SU-DHL-6 (cell line): ENCODE measurements around the gene BTBD9.
"Not testable (repeated sequence)": the region's sequence is repeated elsewhere in the genome, so short reads cannot be mapped to it uniquely, and the experiment has no call there.

ENCODE experiments used
- H2AFZ ChIP-seq: fragments of 200-600 bp; sonication (generic); 2 replicates; pipeline ENCODE4 v1.6.1; 2014; ENCODE audit warnings: low read depth, mild to moderate bottlenecking, moderate library complexity, mixed read lengths, antibody characterized with exemption, low read length; ENCODE audit not compliant: severe bottlenecking
- H3F3A ChIP-seq: fragments of 200-600 bp; shearing (Covaris generic); 2 replicates; pipeline ENCODE4 v1.6.0; 2016; ENCODE audit warnings: antibody characterized with exemption, mild to moderate bottlenecking; ENCODE audit not compliant: insufficient read depth
- H3K27ac ChIP-seq: fragments of 200-600 bp; sonication (generic); 2 replicates; pipeline ENCODE4 v1.5.1; 2016; ENCODE audit warnings: low read depth, mild to moderate bottlenecking, low read length, moderate library complexity, mixed read lengths
- H3K27me3 ChIP-seq: fragments of 200-600 bp; sonication (generic), shearing (Covaris generic); 2 replicates; pipeline ENCODE4 v1.6.0; 2014; ENCODE audit warnings: mild to moderate bottlenecking, low read length
- H3K36me3 ChIP-seq: fragments of 200-600 bp; sonication (generic); 2 replicates; pipeline ENCODE4 v1.6.1; 2014; ENCODE audit warnings: mild to moderate bottlenecking, low read length, mixed read lengths
- H3K4me2 ChIP-seq: fragments of 300-600, 200-600 bp; shearing (Covaris generic), sonication (generic); 2 replicates; pipeline ENCODE4 v1.6.0; 2014; ENCODE audit warnings: low read length, low read depth, mild to moderate bottlenecking; ENCODE audit not compliant: poor library complexity, severe bottlenecking
- H3K4me3 ChIP-seq: fragments of 200-600 bp; sonication (generic); 2 replicates; pipeline ENCODE4 v1.5.1; 2014; ENCODE audit warnings: antibody characterized with exemption, low read length, mild to moderate bottlenecking, mixed read lengths; ENCODE audit not compliant: insufficient read depth, poor library complexity, severe bottlenecking
- H3K79me2 ChIP-seq: fragments of 200-600 bp; sonication (generic); 2 replicates; pipeline ENCODE4 v1.6.1; 2014; ENCODE audit warnings: mild to moderate bottlenecking, low read length, moderate library complexity; ENCODE audit not compliant: insufficient read depth
- H3K9ac ChIP-seq: fragments of 200-600 bp; sonication (generic); 2 replicates; pipeline ENCODE4 v1.7.0; 2014; ENCODE audit warnings: mild to moderate bottlenecking, low read length
- H3K9me2 ChIP-seq: fragments of 200-600 bp; sonication (generic); replicated peaks from 2 replicates; pipeline ENCODE4 v1.6.1; 2014; ENCODE audit warnings: low read length; ENCODE audit not compliant: insufficient read depth
- H3K9me3 ChIP-seq: fragments of 200-600 bp; sonication (generic); 2 replicates; pipeline ENCODE4 v1.6.1; 2014; ENCODE audit warnings: low read length, mixed read lengths; ENCODE audit not compliant: insufficient read depth
- H4K20me1 ChIP-seq: fragments of 200-600 bp; sonication (generic); 2 replicates; pipeline ENCODE4 v1.6.1; 2014; ENCODE audit warnings: low read depth, mild to moderate bottlenecking, antibody characterized with exemption, low read length, moderate library complexity, mixed read lengths
- EZH2phosphoT487 ChIP-seq: fragments of 200-600 bp; sonication (generic), shearing (Covaris generic); conservative IDR thresholded peaks from 2 replicates; pipeline ENCODE4 v1.6.1; 2018; ENCODE audit warnings: mild to moderate bottlenecking, antibody characterized with exemption, low read length, moderate library complexity, mixed read lengths
- TF ChIP-seq, protein P1 (sequence below): fragments of 200-600 bp; sonication (generic); IDR thresholded peaks from one replicate; pipeline ENCODE4 v1.5.1; 2017; ENCODE audit warnings: antibody characterized with exemption, mild to moderate bottlenecking, low read length, moderate library complexity; ENCODE audit not compliant: insufficient read depth, poor library complexity, severe bottlenecking

BTBD9 gene

DNA sequence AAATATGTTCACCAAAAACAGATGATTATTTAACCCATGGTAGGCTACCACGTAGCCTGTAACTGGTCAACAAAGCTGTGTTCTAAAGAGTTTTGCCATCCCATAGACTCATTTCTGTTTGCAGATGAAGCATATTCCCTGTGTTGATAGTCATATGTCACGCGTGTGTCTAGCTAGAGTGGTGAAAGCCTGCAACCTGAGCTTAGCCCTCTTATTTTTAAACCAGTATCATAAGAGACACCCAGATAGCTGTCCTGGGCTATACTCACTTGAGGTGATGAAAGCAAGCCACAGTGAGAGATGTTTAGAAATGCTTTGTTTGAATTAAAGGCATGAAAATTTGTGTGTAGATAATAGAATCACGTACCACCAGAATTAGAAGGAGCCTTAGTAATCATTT, 512.4 kb downstream of the BTBD9 start:
- no peak overlapping the region for H3K4me2 ChIP-seq
- no peaks in the 10 kb centered on the region for H3K27me3 ChIP-seq
- no peak overlapping the region for H3K9ac ChIP-seq
- H3K36me3 ChIP-seq = no peaks in the 10 kb centered on the region
- no peaks in the 10 kb centered on the region for H3F3A ChIP-seq
- no peak overlapping the region for H3K27ac ChIP-seq
- H3K9me3 ChIP-seq = no peaks in the 10 kb centered on the region
- no peaks in the 10 kb centered on the region for H4K20me1 ChIP-seq
- H3K4me3 ChIP-seq = no peak overlapping the region
- no peak overlapping the region for H2AFZ ChIP-seq
- H3K9me2 ChIP-seq = no peaks in the 10 kb centered on the region
- TF ChIP-seq, protein P1, sequence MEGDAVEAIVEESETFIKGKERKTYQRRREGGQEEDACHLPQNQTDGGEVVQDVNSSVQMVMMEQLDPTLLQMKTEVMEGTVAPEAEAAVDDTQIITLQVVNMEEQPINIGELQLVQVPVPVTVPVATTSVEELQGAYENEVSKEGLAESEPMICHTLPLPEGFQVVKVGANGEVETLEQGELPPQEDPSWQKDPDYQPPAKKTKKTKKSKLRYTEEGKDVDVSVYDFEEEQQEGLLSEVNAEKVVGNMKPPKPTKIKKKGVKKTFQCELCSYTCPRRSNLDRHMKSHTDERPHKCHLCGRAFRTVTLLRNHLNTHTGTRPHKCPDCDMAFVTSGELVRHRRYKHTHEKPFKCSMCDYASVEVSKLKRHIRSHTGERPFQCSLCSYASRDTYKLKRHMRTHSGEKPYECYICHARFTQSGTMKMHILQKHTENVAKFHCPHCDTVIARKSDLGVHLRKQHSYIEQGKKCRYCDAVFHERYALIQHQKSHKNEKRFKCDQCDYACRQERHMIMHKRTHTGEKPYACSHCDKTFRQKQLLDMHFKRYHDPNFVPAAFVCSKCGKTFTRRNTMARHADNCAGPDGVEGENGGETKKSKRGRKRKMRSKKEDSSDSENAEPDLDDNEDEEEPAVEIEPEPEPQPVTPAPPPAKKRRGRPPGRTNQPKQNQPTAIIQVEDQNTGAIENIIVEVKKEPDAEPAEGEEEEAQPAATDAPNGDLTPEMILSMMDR = no peak
- no peak for TF ChIP-seq EZH2phosphoT487
- H3K79me2 ChIP-seq = no peaks in the 10 kb centered on the region

DNA sequence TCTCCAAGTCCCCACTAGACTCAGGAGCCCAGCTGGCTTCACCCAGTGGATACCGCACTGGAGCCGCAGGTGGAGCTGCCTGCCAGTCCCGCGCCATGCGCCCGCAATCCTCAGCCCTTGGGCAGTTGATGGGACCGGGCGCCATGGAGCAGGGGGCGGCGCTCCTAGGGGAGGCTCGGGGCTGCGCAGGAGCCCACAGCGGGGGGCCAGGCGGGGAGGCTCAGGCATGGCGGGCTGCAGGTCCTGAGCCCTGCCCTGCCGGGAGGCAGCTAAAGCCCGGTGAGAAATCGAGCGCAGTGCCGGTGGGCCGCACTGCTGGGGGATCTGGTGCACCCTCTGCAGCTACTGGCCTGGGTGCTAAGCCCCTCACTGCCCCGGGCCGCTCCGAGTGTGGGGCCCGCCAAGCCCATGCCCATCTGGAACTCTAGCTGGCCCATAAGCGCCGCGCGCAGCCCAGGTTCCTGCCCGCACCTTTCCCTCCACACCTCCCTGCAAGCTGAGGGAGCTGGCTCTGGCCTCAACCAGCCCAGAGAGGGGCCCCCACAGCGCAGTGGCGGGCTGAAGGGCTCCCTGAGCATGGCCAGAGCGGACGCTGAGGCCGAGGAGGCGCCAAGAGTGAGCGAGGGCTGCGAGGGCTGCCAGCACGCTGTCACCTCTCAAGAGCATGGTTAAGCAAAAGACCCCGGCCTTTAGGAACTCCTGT, 515.4 kb downstream of the BTBD9 start:
- H3K27ac ChIP-seq, H3K79me2 ChIP-seq, H4K20me1 ChIP-seq, H3K4me3 ChIP-seq, H3K27me3 ChIP-seq, H3K4me2 ChIP-seq, H3K9me3 ChIP-seq, H3K36me3 ChIP-seq, H3F3A ChIP-seq, H2AFZ ChIP-seq, H3K9me2 ChIP-seq, H3K9ac ChIP-seq: not testable (repeated sequence)

DNA sequence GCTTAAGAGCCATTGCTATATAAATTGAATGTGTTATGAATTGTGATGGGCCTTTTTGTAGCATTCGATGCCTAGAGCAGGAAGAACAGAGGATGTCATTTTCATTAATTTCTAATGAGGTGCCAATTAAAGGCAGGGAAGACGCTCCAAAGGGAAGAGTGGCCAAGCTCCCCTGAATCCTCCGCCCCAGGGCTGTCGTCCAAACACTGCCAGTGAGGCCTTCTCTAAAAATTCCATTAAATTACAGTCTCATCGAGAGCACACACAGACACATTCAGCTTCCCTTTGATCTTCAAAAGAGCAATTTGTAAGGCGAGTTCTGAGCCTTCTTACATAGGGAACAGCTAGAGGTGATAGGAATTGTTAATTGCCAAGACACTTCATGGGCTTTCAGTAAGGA, 520.2 kb downstream of the BTBD9 start:
- no peak overlapping the region for H3K9ac ChIP-seq
- no peak overlapping the region for H2AFZ ChIP-seq
- no peaks in the 10 kb centered on the region for H3K9me2 ChIP-seq
- H3K4me3 ChIP-seq = no peak overlapping the region
- no peaks in the 10 kb centered on the region for H3K79me2 ChIP-seq
- H3K36me3 ChIP-seq = no peaks in the 10 kb centered on the region
- H4K20me1 ChIP-seq = no peaks in the 10 kb centered on the region
- no peaks in the 10 kb centered on the region for H3F3A ChIP-seq
- H3K27me3 ChIP-seq = no peaks in the 10 kb centered on the region
- TF ChIP-seq, protein P1 = no peak
- TF ChIP-seq EZH2phosphoT487 = no peak
- H3K9me3 ChIP-seq = no peaks in the 10 kb centered on the region
- H3K27ac ChIP-seq = no peak overlapping the region
- H3K4me2 ChIP-seq = no peak overlapping the region

DNA sequence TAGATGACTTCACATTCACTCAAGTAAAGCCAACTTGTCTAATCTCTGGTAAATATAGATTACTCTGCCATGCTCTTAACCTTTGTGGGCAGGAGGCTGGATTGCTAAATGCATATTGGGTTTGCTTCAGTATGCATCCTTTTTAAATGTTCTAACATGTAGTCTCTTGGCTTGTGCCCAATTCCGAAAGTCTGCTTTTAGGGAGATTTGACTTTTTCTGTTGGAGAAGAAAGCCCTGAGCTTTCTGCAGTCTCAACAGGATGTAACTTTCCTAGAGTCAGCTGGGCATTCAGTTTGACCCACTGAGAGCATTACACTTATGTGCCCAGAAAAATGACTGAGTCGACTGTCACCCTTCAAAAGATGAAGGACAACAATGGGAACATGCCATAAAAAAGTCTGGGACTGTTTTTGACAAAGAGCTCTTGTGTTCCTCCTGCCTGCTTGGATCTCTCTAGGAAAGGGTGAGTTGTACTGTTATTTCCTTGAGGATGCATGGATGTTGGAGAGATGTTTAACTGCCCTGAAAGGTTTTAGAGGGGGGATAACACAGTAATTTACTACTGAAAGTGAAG, 520.9 kb downstream of the BTBD9 start:
- Histone ChIP-seq H3K36me3 (no peaks in the 10 kb centered on the region), H3K9me3 (no peaks in the 10 kb centered on the region), H3F3A (no peaks in the 10 kb centered on the region), H3K4me2 (no peak overlapping the region), H4K20me1 (no peaks in the 10 kb centered on the region), H3K27ac (no peak overlapping the region), H2AFZ (no peak overlapping the region), H3K9ac (no peak overlapping the region), H3K4me3 (no peak overlapping the region), H3K79me2 (no peaks in the 10 kb centered on the region), H3K9me2 (no peaks in the 10 kb centered on the region), H3K27me3 (no peaks in the 10 kb centered on the region)
- TF ChIP-seq EZH2phosphoT487 = no peak
- TF ChIP-seq, protein P1 = no peak
